Keratinocyte (primary cell): ENCODE measurements around the gene PRKAR1B.

Experiments used
- EZH2 ChIP-seq: IDR thresholded peaks from one replicate; pipeline ENCODE4 v1.6.1; 2012; ENCODE audit warnings: inconsistent platforms, mild to moderate bottlenecking, low read length, moderate library complexity
- TF ChIP-seq, protein P1 (sequence below), 3 experiments: IDR thresholded peaks in 1 of 3; conservative IDR thresholded peaks in 1 of 3; optimal IDR thresholded peaks in 1 of 3; 2 replicates in 2 of 3; 3 replicates in 1 of 3; pipeline versions ENCODE3 to v1.5.1; 2011; ENCODE audit warnings: low read length in 3 of 3, mild to moderate bottlenecking in 3 of 3, moderate library complexity in 2 of 3, control low read depth in 1 of 3, inconsistent platforms in 1 of 3; ENCODE audit not compliant: insufficient read depth in 2 of 3; ENCODE audit errors: extremely low read depth in 1 of 3

DNA sequence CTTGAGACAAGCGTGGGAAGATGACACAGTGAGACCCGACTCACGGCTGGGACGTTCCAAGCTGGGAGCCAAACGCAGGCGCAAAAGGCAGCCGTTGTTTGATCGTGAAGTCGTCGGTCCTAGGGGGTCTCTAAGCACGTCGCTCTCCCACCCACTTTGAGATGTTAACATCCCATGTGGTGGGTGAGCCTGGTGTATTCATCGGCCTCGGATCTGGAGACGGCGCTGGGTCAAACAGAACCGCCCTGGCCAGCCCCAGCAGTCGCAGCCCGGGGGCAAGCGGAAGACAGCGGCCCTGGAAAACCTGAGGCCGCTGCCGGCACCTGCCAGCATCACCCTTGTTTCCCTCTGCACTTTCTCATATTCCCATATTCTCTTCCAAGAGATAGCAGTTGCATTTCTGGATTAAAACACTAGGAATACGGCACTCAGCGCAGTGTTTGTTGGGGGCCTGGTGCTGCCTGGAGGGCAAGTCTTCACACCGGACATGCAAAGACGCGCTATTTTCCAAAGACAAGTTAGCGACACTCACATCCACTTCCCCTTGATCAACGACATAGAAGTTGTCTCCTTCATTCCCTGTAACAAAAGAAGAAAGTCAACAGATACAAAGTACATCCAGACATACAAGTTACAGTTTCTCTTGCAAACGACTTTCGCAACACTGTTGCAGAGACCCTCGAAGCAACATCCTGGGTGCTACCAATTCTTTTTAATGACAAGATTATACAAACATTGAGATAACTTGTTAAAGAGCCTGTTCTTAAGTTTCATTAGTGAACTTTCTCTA is 121.2 kb downstream of the PRKAR1B start:
- TF ChIP-seq, protein P1, sequence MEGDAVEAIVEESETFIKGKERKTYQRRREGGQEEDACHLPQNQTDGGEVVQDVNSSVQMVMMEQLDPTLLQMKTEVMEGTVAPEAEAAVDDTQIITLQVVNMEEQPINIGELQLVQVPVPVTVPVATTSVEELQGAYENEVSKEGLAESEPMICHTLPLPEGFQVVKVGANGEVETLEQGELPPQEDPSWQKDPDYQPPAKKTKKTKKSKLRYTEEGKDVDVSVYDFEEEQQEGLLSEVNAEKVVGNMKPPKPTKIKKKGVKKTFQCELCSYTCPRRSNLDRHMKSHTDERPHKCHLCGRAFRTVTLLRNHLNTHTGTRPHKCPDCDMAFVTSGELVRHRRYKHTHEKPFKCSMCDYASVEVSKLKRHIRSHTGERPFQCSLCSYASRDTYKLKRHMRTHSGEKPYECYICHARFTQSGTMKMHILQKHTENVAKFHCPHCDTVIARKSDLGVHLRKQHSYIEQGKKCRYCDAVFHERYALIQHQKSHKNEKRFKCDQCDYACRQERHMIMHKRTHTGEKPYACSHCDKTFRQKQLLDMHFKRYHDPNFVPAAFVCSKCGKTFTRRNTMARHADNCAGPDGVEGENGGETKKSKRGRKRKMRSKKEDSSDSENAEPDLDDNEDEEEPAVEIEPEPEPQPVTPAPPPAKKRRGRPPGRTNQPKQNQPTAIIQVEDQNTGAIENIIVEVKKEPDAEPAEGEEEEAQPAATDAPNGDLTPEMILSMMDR (optimal IDR thresholded peaks at IDR 0.05 in 1 of 3, IDR thresholded peaks at IDR 0.05 in 1 of 3, conservative IDR thresholded peaks at IDR 0.05 in 1 of 3; ENCODE audit: extremely low read depth in 1 of 3, insufficient read depth in 2 of 3, low read length in 3 of 3), result no peak
- TF ChIP-seq EZH2, result no peak
